A673 (cell line): ENCODE measurements around the gene UTRN. TPM values are rescaled to one million over a fixed set of nuclear protein-coding genes. Genes with fewer than 3 reads are reported as not detected.

Experiments used
- BruUV-seq: library from RNA; stranded (reverse); fragments of 400-500 nt; replicated peaks from 2 replicates; lab custom pipeline; 2021; lab: Mats Ljungman, UMichigan
- CTCF ChIA-PET: fragments of 300-600 bp; sonication (Branson Sonifier 250); formaldehyde crosslinking; loops from one replicate; lab custom pipeline; 2022; ENCODE audit warnings: antibody characterized with exemption; lab: Charles Lee
- POLR2A ChIA-PET: fragments of 300-600 bp; sonication (Branson Sonifier 250); formaldehyde crosslinking; loops from one replicate; lab custom pipeline; 2022; ENCODE audit warnings: antibody characterized with exemption; ENCODE audit not compliant: low non-redundant PET; lab: Charles Lee
- DNase-seq: peaks from one replicate; pipeline ENCODE4 v3.0.0-alpha.2; 2015; ENCODE audit warnings: low spot score
- H3K27ac ChIP-seq: fragments of 200-600 bp; sonication (generic); 2 replicates; pipeline ENCODE4 v1.5.1; 2016; ENCODE audit warnings: mixed run types, low read depth, mild to moderate bottlenecking, mixed read lengths, antibody characterized with exemption, low read length; ENCODE audit not compliant: poor library complexity, severe bottlenecking
- H3K27me3 ChIP-seq: fragments of 200-600 bp; sonication (generic); replicated peaks from 2 replicates; pipeline ENCODE4 v1.6.1; 2017; ENCODE audit warnings: mixed run types, low read depth, mild to moderate bottlenecking, mixed read lengths, antibody characterized with exemption, low read length; ENCODE audit not compliant: insufficient read depth, poor library complexity
- H3K36me3 ChIP-seq: fragments of 200-600 bp; sonication (generic); 2 replicates; pipeline ENCODE4 v1.6.1; 2016; ENCODE audit warnings: mixed run types, mild to moderate bottlenecking, mixed read lengths, antibody characterized with exemption, low read length; ENCODE audit not compliant: insufficient read depth, poor library complexity, severe bottlenecking
- H3K4me1 ChIP-seq: fragments of 200-600 bp; sonication (generic); 2 replicates; pipeline ENCODE4 v1.6.1; 2017; ENCODE audit warnings: mixed run types, mild to moderate bottlenecking, mixed read lengths, antibody characterized with exemption, low read length; ENCODE audit not compliant: insufficient read depth, poor library complexity, severe bottlenecking
- H3K4me3 ChIP-seq: fragments of 200-600 bp; sonication (generic); 2 replicates; pipeline ENCODE4 v1.5.1; 2016; ENCODE audit warnings: low read depth, mixed run types, mild to moderate bottlenecking, mixed read lengths, low read length; ENCODE audit not compliant: poor library complexity, severe bottlenecking
- H3K9me3 ChIP-seq: fragments of 200-600 bp; sonication (generic); 2 replicates; pipeline ENCODE4 v1.6.1; 2016; ENCODE audit warnings: mixed run types, low read depth, mild to moderate bottlenecking, mixed read lengths, antibody characterized with exemption, low read length; ENCODE audit not compliant: poor library complexity, severe bottlenecking
- EZH2 ChIP-seq: fragments of 200-600 bp; sonication (generic); IDR thresholded peaks from 2 replicates; pipeline ENCODE4 v1.6.1; 2017; ENCODE audit warnings: borderline replicate concordance, low read depth, mild to moderate bottlenecking, mixed read lengths, antibody characterized with exemption, low read length; ENCODE audit not compliant: poor library complexity, severe bottlenecking
- intact Hi-C: fragments of 100-400 bp; cut with micrococcal nuclease; formaldehyde crosslinking; loops from one replicate; pipeline ENCODE4 v1.10.0; 2022; ENCODE audit not compliant: unreplicated experiment
- total RNA-seq: library from RNA; stranded (reverse); gene quantifications from 2 replicates; pipeline ENCODE4 v1.2.3, GENCODE V29; 2021
- TF ChIP-seq, protein P1 (sequence below): fragments of 300-800, 200-600 bp; sonication (generic); conservative IDR thresholded peaks from 2 replicates; pipeline ENCODE4 v1.5.1; 2017; ENCODE audit warnings: low read depth, mild to moderate bottlenecking, antibody characterized with exemption, low read length, moderate library complexity, mixed read lengths

Gene UTRN
- total RNA-seq, 1 experiment from 2014 or later, result 75.2 TPM

DNA sequence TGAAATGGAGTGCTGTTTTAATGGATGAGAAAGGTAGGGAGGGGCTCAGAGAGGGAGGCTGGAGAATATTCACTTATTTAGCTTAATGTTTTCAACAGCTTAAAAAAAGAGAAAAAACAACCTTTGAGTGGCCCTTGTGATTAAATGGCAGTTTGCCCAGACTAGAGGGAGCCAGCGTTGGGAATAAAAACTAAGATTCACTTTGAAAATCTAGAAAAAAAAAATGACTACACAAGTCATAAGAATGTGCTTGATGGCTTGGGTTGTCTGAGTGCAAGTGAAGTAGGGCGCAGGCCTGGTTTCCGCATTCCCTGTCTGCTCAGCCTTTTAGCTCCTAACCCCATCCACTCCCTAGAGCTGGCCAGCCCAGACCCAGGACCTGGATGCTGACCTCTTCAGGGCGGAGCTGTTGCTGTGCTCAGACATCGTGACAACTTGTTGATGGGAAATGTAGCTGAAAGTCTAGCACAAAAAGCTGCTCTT is 28.9 kb downstream of the UTRN start:
- no peak overlapping the region for H3K27ac ChIP-seq
- ChIA-PET CTCF (no interaction called here), POLR2A (no interaction called here)
- no peaks in the 10 kb centered on the region for H3K36me3 ChIP-seq
- no peak overlapping the region for H3K4me3 ChIP-seq
- TF ChIP-seq, protein P1, sequence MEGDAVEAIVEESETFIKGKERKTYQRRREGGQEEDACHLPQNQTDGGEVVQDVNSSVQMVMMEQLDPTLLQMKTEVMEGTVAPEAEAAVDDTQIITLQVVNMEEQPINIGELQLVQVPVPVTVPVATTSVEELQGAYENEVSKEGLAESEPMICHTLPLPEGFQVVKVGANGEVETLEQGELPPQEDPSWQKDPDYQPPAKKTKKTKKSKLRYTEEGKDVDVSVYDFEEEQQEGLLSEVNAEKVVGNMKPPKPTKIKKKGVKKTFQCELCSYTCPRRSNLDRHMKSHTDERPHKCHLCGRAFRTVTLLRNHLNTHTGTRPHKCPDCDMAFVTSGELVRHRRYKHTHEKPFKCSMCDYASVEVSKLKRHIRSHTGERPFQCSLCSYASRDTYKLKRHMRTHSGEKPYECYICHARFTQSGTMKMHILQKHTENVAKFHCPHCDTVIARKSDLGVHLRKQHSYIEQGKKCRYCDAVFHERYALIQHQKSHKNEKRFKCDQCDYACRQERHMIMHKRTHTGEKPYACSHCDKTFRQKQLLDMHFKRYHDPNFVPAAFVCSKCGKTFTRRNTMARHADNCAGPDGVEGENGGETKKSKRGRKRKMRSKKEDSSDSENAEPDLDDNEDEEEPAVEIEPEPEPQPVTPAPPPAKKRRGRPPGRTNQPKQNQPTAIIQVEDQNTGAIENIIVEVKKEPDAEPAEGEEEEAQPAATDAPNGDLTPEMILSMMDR, result no peak
- TF ChIP-seq EZH2, result no peak
- BruUV-seq, result no TSS peak
- intact Hi-C loops, result no loop called here
- no peaks in the 10 kb centered on the region for H3K9me3 ChIP-seq
- H3K4me1 ChIP-seq, result no peaks in the 10 kb centered on the region
- no peaks in the 10 kb centered on the region for H3K27me3 ChIP-seq
- DNase-seq, result no peak

DNA sequence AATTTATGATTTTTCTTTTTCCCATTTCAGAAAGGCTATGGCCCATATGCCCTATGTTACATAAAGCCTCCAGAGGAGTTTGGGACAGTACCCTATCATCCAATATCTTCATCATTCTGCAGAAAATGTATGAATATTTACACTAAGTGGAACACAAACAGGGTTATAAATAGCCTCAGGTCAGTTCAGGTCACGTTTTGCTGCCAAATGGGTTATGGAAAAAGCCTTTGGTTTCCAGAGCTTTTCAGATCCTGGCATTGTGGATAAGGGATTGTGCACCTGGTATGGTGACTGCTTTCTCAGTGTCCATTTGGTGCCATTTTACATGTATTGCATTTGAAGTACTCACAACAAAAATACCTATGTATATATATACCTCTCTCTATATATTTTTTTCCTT is 29.4 kb downstream of the UTRN start:
- no TSS peak for BruUV-seq
- intact Hi-C loops, result no loop called here
- POLR2A ChIA-PET, result no interaction called here
- H3K27ac ChIP-seq, result no peak overlapping the region
- H3K27me3 ChIP-seq, result no peaks in the 10 kb centered on the region
- DNase-seq, result no peak
- CTCF ChIA-PET, result no interaction called here
- H3K4me3 ChIP-seq, result no peak overlapping the region
- H3K9me3 ChIP-seq, result no peaks in the 10 kb centered on the region
- H3K36me3 ChIP-seq, result no peaks in the 10 kb centered on the region
- no peaks in the 10 kb centered on the region for H3K4me1 ChIP-seq
- no peak for TF ChIP-seq EZH2
- TF ChIP-seq, protein P1, result no peak

DNA sequence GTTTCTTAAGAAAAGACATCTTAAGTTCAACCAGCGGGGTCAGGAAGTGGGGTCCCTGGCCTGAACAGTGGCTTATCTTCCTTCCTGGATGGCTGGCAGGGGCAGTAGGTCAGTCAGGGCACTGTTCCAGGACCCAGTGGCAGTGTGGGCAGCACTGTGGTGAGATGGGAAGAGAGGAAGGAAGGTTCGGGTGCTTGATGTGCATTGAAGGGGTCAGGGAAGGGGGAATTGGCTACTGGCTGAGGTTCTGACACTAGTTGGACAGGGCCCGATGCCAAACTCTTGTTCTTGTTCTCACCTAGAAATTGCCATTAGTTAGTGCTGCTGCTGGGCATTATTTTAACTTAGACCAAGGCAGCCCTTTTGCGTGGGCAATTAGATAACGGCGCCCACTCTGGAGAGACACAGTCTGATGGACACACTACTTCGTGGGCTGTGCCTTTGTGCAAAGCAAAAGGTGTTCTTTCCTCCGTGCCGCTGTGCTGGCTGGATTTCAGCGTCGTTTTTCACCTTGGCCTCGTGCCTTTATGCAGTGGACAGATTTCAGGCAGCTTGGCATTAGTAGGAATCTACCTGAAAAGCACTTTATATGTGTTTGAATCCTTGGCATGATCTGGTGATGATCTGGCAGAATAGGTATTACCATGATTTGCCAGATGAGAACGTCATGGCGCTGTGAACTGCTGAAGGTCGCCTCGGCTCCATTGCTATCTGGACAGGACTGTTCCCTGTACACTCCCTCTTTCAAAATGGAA is 30.3 kb downstream of the UTRN start:
- no peaks in the 10 kb centered on the region for H3K27me3 ChIP-seq
- no peaks in the 10 kb centered on the region for H3K4me1 ChIP-seq
- TF ChIP-seq, protein P1, result no peak
- no peak for TF ChIP-seq EZH2
- ChIA-PET POLR2A (no interaction called here), CTCF (no interaction called here)
- H3K9me3 ChIP-seq, result no peaks in the 10 kb centered on the region
- no peak overlapping the region for H3K4me3 ChIP-seq
- no peak for DNase-seq
- intact Hi-C loops, result no loop called here
- H3K36me3 ChIP-seq, result no peaks in the 10 kb centered on the region
- BruUV-seq, result no TSS peak
- no peak overlapping the region for H3K27ac ChIP-seq
